Stimulated activated CD8-positive, alpha-beta memory T cell treated with anti-CD3 and anti-CD28 coated beads, Interleukin-4, amount 100 ng/mL, for 4 hours (primary cell): ENCODE results near the gene COL15A1.
"Not testable (repeated sequence)": the region's sequence is repeated elsewhere in the genome, so short reads cannot be mapped to it uniquely, and the experiment has no call there.

Source experiments
- DNase-seq, 2 donors: peaks; one replicate each; pipeline ENCODE4 v3.0.0-alpha.2; 2020; ENCODE audit warnings: low read depth in 2 of 2, low spot score in 1 of 2

Gene COL15A1

GRCh38 chr9:98943682-98944056, at the start of gene COL15A1:
COL15A1 (plus strand) TSS chr9:98943907; CDS start chr9:98944062, 155 bp downstream.
- no peak for DNase-seq

- no peak for DNase-seq
These were observed 49.5 kb upstream of the COL15A1 start for GRCh38 chr9:98894171-98894570.

- DNase-seq, result no peak
These were observed 48.9 kb upstream of the COL15A1 start for GRCh38 chr9:98894761-98895160.

GRCh38 chr9:98896632-98897031, 47.1 kb upstream of the COL15A1 start:
- DNase-seq, result no peak

- DNase-seq, result no peak
These were observed 46.0 kb upstream of the COL15A1 start for GRCh38 chr9:98897745-98898144.

GRCh38 chr9:98899408-98900056, 44.2 kb upstream of the COL15A1 start:
- DNase-seq, result no peak

GRCh38 chr9:98900244-98900643, 43.5 kb upstream of the COL15A1 start:
- DNase-seq, result no peak

- DNase-seq, result no peak
These were observed 43.0 kb upstream of the COL15A1 start for GRCh38 chr9:98900725-98901124.

GRCh38 chr9:98901843-98902242, 41.9 kb upstream of the COL15A1 start:
- DNase-seq, result not testable (repeated sequence)

- DNase-seq, result no peak
These were observed 41.2 kb upstream of the COL15A1 start for GRCh38 chr9:98902516-98902915.

GRCh38 chr9:98902925-98903324, 40.8 kb upstream of the COL15A1 start:
- DNase-seq, result no peak

GRCh38 chr9:98903961-98904411, 39.7 kb upstream of the COL15A1 start:
- DNase-seq, result no peak

- DNase-seq, result no peak
These were observed 38.7 kb upstream of the COL15A1 start for GRCh38 chr9:98905015-98905414.

- no peak for DNase-seq
These were observed 37.2 kb upstream of the COL15A1 start for GRCh38 chr9:98906273-98907040.

- DNase-seq, result no peak
These were observed 36.7 kb upstream of the COL15A1 start for GRCh38 chr9:98907055-98907454.

GRCh38 chr9:98908897-98909634, 34.6 kb upstream of the COL15A1 start:
- no peak for DNase-seq

GRCh38 chr9:98909935-98910334, 33.8 kb upstream of the COL15A1 start:
- DNase-seq, result no peak

GRCh38 chr9:98911042-98911441, 32.7 kb upstream of the COL15A1 start:
- no peak for DNase-seq

GRCh38 chr9:98911738-98912137, 32.0 kb upstream of the COL15A1 start:
- not testable (repeated sequence) for DNase-seq

GRCh38 chr9:98912450-98912849, 31.3 kb upstream of the COL15A1 start:
- DNase-seq, result no peak

GRCh38 chr9:98913044-98913443, 30.7 kb upstream of the COL15A1 start:
- DNase-seq, result no peak

GRCh38 chr9:98913705-98914104, 30.0 kb upstream of the COL15A1 start:
- no peak for DNase-seq
